ES-I3 (cell line): ENCODE results near the gene B9D1.

ENCODE experiments used
- H3K36me3 ChIP-seq: 2 replicates; pipeline ENCODE4 v1.6.1; 2013; ENCODE audit warnings: mild to moderate bottlenecking, low read length, control low read depth, moderate library complexity; ENCODE audit not compliant: insufficient read depth
- H3K4me1 ChIP-seq: 2 replicates; pipeline ENCODE4 v1.6.1; 2013; ENCODE audit warnings: mild to moderate bottlenecking, control low read depth, low read length; ENCODE audit not compliant: insufficient read depth
- H3K9ac ChIP-seq: 2 replicates; pipeline ENCODE4 v1.6.1; 2013; ENCODE audit warnings: low read depth, mild to moderate bottlenecking, low read length, moderate library complexity
- H3K9me3 ChIP-seq: 2 replicates; pipeline ENCODE4 v1.6.1; 2013; ENCODE audit warnings: mild to moderate bottlenecking, low read length, moderate library complexity; ENCODE audit not compliant: control insufficient read depth, insufficient read depth

The B9D1 gene

GRCh38 chr17:19399750-19400450 lies 37.4 kb upstream of the B9D1 start:
- peaks cover 12% of the 10 kb centered on the region for H3K4me1 ChIP-seq
- no peak overlapping the region for H3K9ac ChIP-seq
- H3K9me3 ChIP-seq: no peaks in the 10 kb centered on the region
- no peaks in the 10 kb centered on the region for H3K36me3 ChIP-seq

DNA sequence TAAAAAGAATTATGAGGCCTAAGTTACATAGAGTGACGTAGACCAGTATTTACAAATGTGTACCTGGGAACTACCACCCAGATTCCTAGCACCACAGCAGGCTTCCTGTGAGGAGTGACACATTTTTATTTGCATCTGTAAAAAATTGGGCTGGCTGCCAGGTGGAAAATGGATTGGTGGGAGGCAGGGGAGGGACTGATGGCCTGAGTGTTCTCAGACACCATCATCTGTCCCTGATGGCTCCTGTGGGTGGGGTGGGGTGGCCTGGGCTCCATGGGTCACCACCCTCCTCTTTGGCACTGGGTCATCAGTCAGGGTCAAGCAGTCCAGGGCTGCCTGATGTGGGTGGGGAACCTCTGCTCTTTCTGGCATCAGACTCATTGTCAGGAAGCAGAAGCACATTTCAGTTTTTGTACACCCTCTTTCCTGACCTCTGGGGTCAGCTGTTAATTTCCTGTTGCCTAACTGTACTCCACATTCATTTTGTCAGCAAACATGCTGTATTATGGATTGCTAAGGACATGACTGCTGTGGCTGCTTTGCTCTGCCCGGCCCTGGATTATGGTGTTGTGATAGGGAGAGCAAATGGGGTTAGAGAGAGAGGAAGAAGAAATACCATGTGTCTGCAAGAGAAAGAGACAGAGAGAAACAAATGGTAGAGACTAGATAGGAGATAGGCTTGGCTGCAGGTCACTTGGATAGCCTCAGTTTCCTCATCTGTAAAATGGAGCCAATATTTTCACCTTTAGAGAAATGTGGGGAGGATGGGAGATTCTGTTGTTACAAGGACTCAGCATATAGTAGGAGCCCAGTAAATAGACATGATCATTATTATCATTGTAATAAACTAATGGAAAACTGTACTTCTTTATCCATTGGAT lies 36.0 kb upstream of the B9D1 start:
- Histone ChIP-seq H3K4me1 (peaks cover 12% of the 10 kb centered on the region), H3K36me3 (no peaks in the 10 kb centered on the region), H3K9ac (no peak overlapping the region), H3K9me3 (no peaks in the 10 kb centered on the region)

DNA sequence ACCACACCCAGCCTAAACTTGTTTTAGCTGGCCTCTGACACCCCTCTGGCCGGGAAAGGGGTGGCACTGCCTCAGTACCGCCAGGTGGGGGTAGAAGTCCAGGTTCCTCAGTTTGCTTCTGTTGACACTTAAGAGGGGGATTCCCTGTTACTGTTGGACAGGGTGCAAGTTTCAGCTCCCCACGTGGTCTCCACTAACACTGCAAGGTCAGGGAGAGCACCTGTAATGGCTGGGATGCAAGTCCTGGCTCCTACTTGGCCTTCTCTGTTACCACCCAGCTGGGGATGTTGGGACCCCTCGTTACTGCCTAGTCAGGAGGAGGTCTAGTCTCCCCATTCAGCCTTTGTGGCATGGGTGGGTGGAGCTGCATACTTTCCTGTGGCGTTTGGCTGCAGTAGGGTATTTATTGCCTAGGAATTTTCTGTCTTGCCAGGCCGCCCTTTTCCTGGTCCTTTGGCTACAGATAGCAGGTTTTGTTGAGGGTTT lies 35.1 kb upstream of the B9D1 start:
- Histone ChIP-seq H3K36me3 (no peaks in the 10 kb centered on the region), H3K4me1 (peaks cover 12% of the 10 kb centered on the region), H3K9me3 (no peaks in the 10 kb centered on the region), H3K9ac (no peak overlapping the region)

GRCh38 chr17:19392303-19392702 lies 29.8 kb upstream of the B9D1 start:
- no peaks in the 10 kb centered on the region for H3K9me3 ChIP-seq
- peaks cover 3% of the 10 kb centered on the region; the same call in 1 of the 2 replicates for H3K4me1 ChIP-seq
- no peak overlapping the region for H3K9ac ChIP-seq
- H3K36me3 ChIP-seq: no peaks in the 10 kb centered on the region

DNA sequence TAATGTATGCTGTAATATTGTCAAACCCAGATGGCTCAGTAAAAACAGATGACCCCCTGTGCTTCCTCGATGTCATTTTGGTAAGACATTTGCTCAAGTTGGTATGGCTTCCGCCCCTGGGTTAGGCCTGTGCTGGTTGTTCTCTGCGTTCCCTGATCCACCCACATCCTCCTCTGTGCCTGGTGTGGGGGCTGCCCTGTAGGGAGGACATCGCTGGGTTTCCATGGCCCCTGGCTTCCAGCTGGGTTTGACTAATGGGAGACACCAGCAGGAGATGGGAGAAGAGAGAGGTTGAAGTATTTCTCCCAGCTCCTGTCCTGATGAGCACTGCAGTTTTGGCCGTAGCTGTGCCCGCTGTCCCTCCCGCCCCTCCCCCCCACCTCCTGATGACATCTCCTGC lies 28.9 kb upstream of the B9D1 start:
- peaks cover 6% of the 10 kb centered on the region; the same call in 1 of the 2 replicates for H3K4me1 ChIP-seq
- no peak overlapping the region for H3K9ac ChIP-seq
- no peaks in the 10 kb centered on the region for H3K9me3 ChIP-seq
- no peaks in the 10 kb centered on the region for H3K36me3 ChIP-seq

DNA sequence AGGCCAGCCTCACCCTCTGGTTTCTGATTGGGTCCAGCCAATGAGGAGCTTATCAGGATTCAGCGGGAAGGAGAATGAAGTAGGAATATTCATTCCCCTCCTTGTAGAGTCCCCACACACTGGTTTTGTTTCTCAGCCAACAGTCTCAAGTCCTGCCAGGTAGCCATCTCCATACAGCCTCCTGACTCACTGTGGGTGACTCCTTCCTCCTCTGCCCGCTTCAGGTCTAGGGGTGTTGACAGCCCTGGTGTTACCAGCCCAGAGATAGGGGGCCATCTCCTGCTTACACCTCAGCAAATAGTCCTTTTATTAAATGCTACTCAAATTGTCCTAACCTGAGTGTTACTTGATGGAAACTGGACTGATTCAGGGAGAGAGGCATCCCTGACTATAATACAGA lies 28.4 kb upstream of the B9D1 start:
- Histone ChIP-seq H3K9me3 (no peaks in the 10 kb centered on the region), H3K9ac (no peak overlapping the region), H3K4me1 (peaks cover 9% of the 10 kb centered on the region; the same call in 1 of the 2 replicates), H3K36me3 (no peaks in the 10 kb centered on the region)

- no peaks in the 10 kb centered on the region for H3K36me3 ChIP-seq
- peaks cover 16% of the 10 kb centered on the region; the same call in 1 of the 2 replicates for H3K4me1 ChIP-seq
- no peaks in the 10 kb centered on the region for H3K9me3 ChIP-seq
- no peak overlapping the region for H3K9ac ChIP-seq
Measured at GRCh38 chr17:19388791-19389785, 26.6 kb upstream of the B9D1 start.

GRCh38 chr17:19387921-19388521 lies 25.5 kb upstream of the B9D1 start:
- Histone ChIP-seq H3K4me1 (peaks cover 16% of the 10 kb centered on the region; the same call in 1 of the 2 replicates), H3K36me3 (no peaks in the 10 kb centered on the region), H3K9me3 (no peaks in the 10 kb centered on the region), H3K9ac (no peak overlapping the region)

GRCh38 chr17:19386974-19387920 lies 24.7 kb upstream of the B9D1 start, which contains the start of gene MFAP4:
MFAP4 (minus strand) TSS chr17:19387190; CDS start chr17:19387155, 35 bp downstream.
- no peaks in the 10 kb centered on the region for H3K9me3 ChIP-seq
- peaks cover 16% of the 10 kb centered on the region; the same call in 1 of the 2 replicates for H3K4me1 ChIP-seq
- H3K36me3 ChIP-seq: peaks cover 5% of the 10 kb centered on the region; the same call in 1 of the 2 replicates
- H3K9ac ChIP-seq: no peak within 1 kb of the TSS

DNA sequence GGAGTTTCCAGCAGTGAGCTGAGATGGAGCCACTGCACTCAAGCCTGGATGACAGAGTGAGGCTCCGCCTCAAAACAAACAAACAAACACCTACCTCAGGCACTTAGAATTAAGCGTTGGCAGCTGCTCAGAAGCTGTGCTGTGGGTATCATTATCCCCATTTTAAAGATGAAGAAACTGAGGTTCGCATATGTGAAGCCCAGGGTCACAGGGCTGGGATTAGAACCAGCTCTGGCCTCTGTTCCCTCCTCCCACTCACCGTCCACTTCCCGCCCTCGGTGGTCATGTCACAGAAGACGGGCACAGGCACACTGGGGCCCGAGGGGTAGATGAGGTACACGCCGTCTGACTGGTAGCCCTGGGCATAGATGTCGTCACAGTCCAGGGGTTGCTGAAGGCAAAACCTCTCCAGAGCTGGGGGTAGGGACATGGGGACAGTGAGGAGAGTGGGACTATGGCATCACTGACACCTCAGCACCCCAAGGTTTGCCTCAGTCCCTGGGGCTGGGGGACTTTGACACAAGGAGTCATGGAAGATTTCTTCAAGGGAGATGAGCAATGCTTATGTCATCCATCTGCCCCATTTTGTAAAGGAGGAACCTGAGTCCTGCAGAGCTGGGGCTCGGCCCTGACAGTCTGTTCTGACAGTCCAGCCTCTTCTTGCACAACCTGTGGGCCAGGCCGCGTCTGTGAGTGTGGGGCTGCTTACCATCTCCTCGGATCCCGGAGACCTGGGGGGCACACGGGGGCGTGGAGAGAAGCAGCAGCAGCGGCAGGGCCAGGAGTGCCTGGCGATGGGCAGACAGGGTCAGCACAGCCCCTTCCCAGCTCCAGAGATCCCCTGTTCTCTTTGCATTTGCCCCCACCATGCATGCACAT lies 23.8 kb upstream of the B9D1 start:
- peaks cover 16% of the 10 kb centered on the region; the same call in 1 of the 2 replicates for H3K4me1 ChIP-seq
- peaks cover 9% of the 10 kb centered on the region; the same call in 1 of the 2 replicates for H3K36me3 ChIP-seq
- no peaks in the 10 kb centered on the region for H3K9me3 ChIP-seq
- no peak overlapping the region for H3K9ac ChIP-seq

DNA sequence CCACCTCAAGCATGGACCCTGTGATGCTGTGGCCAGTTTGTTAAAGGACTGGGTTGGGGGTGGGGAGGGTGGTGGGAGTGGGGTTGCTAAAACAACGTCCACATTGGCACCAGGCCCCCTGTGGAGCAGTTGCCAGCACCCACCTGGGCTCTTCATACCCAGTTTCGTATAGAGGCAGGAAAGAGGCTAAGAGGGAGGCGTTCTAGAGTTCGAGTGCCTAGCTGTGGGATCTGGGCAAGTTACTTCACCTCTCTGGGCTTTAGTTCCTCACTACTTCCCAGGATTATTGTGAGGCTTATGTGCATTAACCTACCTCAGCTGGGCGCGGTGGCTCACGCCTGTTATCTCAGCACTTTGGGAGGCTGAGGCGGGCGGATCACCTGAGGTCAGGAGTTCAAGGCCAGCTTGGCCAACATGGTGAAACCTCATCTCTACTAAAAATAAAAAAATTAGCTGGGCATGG lies 23.0 kb upstream of the B9D1 start:
- Histone ChIP-seq H3K9ac (no peak overlapping the region), H3K36me3 (peaks cover 16% of the 10 kb centered on the region; the same call in 1 of the 2 replicates), H3K9me3 (no peaks in the 10 kb centered on the region), H3K4me1 (peaks cover 16% of the 10 kb centered on the region; the same call in 1 of the 2 replicates)
